Ovary (tissue), 9 donors: Measurements from ENCODE around the gene PNPT1. TPM values are rescaled to one million over a fixed set of nuclear protein-coding genes. Genes with fewer than 3 reads are reported as not detected.

Experiments used
- DNase-seq, 5 donors: peaks; one replicate each; pipeline ENCODE4 v3.0.0-alpha.2; 2019 to 2020
- H3K27ac ChIP-seq, 2 donors: fragments of 200-600 bp; one replicate each; pipeline versions ENCODE4 v1.5.1 to v1.8.0; 2019 to 2022
- H3K27me3 ChIP-seq: fragments of 200-600 bp; one replicate; pipeline ENCODE4 v1.8.0; 2022
- H3K36me3 ChIP-seq: fragments of 200-600 bp; sonication (generic); one replicate; pipeline ENCODE4 v1.5.1; 2019
- H3K4me1 ChIP-seq: one replicate; pipeline ENCODE4 v1.8.1; 2013; ENCODE audit warnings: mild to moderate bottlenecking, moderate library complexity; ENCODE audit not compliant: insufficient read depth
- H3K4me3 ChIP-seq: fragments of 200-600 bp; sonication (generic); one replicate; pipeline ENCODE4 v1.5.1; 2017
- H3K9me3 ChIP-seq, 2 donors: fragments of 200-600 bp in 1 of 2; sonication (generic) in 1 of 2; one replicate each; pipeline versions ENCODE4 v1.5.1 to v1.8.1; 2013 to 2019; ENCODE audit warnings: mild to moderate bottlenecking in 1 of 2, moderate library complexity in 1 of 2
- EP300 ChIP-seq: sonication (generic); formaldehyde crosslinking; IDR thresholded peaks from one replicate; pipeline ENCODE4 v1.6.1; 2017; ENCODE audit warnings: antibody characterized with exemption
- POLR2A ChIP-seq: fragments of 450-650 bp; IDR thresholded peaks from one replicate; pipeline ENCODE4 v1.6.1; 2017; ENCODE audit warnings: antibody characterized with exemption, mild to moderate bottlenecking, moderate library complexity
- WGBS, 3 donors: extraction: QIAGEN DNeasy Blood & Tissue Kit in 1 of 3; methylation state at CpG; one replicate each; pipeline versions ENCODE4 v1.1.5 to v1.1.7; 2013 to 2017; 5-methylcytosine and 5-hydroxymethylcytosine counted together
- intact Hi-C, 4 donors: fragments of 100-400 bp; cut with DNase I; formaldehyde crosslinking; loops; one replicate each; pipeline versions ENCODE4 v1.11.0 to v1.15.1; 2022 to 2023
- polyA plus RNA-seq, 2 donors: library from polyadenylated mRNA; stranded (reverse); fragments of 200-250 nt in 1 of 2; fragments of 350-450 nt in 1 of 2; fragmentation: Illumina TruSeq in 1 of 2; extraction: RNeasy Lipid Tissue Mini Kit (QIAGEN cat#74804) in 1 of 2; gene quantifications; one replicate each; pipeline ENCODE4 v1.2.3, GENCODE V29; 2013 to 2014
- total RNA-seq, 7 donors: library from RNA; depleted of rRNA in 2 of 7; stranded (reverse); fragments of >200 nt in 2 of 7; fragmentation: NEBNext Ultra II Directional in 3 of 7; extraction: Animal tissue kit (Norgen Biotek cat#: 25700) in 3 of 7; gene quantifications; one replicate each; pipeline versions ENCODE4 v1.1.0 to v1.2.4, GENCODE V29; 2016 to 2023
- TF ChIP-seq, protein P1 (sequence below), 3 donors: fragments of 450-650 bp in 2 of 3; fragments of 200-600 bp in 1 of 3; IDR thresholded peaks; one replicate each; pipeline versions ENCODE4 v1.5.1 to v1.8.0; 2016 to 2022; ENCODE audit warnings: antibody characterized with exemption in 3 of 3, mild to moderate bottlenecking in 1 of 3
- donor health status: DM: no; HTN: no; CAD: no; lungs with moderate emphysema.
- donor health status: DM: no; HTN: no; CAD: no.
- donor health status: Bipolar disorder and iron deficiency.
- donor health status: DM: yes; HTN: yes; CAD: no.
- donor health status: DM: no; HTN: no; CAD: no.
- donor health status: DM: yes; HTN: yes; CAD: no.

PNPT1 gene
- total and polyA plus RNA-seq, 9 donors, result 6.1 to 19.2 (median 17.0) TPM

DNA sequence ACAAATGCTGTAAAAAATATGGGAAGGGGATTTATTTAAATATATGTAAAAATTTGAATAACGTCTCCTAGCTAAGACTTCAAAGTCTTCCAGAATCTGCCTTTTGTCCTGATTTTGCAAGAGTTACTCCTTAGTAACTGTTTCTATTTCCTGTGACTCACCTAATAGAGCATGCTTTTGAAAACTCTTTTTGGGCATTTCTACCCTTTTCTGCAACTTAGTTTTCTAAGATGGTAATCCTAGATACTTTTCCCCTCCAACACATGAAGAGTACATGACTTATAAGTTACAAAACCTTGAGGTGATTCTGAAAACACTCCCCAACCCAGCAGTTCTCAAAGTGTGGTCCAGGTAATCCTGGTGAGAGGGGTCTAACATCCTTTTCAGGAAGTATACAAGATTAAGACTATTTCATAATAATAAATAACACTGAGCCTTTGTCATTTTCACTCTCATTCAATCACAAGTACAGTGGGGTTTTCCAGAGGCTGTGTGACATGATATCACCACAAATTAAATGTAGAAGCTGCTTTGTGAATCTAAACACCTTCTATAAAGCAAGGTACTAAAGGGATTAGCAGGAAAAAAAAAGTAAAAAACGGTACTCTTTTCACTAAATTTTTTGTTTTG, 108.1 kb downstream of the PNPT1 start:
- H3K36me3 ChIP-seq, result no peaks in the 10 kb centered on the region
- 52 to 63% (median 57%) methylated on average over 2 of the region's 2 CpGs for WGBS, 3 donors
- H3K27ac ChIP-seq, result no peak overlapping the region
- H3K9me3 ChIP-seq, result no peaks in the 10 kb centered on the region
- no peak overlapping the region for H3K4me3 ChIP-seq
- H3K27me3 ChIP-seq, result no peaks in the 10 kb centered on the region
- no peak for DNase-seq
- intact Hi-C loops, result no loop called here
- H3K4me1 ChIP-seq, result no peaks in the 10 kb centered on the region
- TF ChIP-seq, protein P1, sequence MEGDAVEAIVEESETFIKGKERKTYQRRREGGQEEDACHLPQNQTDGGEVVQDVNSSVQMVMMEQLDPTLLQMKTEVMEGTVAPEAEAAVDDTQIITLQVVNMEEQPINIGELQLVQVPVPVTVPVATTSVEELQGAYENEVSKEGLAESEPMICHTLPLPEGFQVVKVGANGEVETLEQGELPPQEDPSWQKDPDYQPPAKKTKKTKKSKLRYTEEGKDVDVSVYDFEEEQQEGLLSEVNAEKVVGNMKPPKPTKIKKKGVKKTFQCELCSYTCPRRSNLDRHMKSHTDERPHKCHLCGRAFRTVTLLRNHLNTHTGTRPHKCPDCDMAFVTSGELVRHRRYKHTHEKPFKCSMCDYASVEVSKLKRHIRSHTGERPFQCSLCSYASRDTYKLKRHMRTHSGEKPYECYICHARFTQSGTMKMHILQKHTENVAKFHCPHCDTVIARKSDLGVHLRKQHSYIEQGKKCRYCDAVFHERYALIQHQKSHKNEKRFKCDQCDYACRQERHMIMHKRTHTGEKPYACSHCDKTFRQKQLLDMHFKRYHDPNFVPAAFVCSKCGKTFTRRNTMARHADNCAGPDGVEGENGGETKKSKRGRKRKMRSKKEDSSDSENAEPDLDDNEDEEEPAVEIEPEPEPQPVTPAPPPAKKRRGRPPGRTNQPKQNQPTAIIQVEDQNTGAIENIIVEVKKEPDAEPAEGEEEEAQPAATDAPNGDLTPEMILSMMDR (IDR thresholded peaks at IDR 0.05), result no peak
- TF ChIP-seq POLR2A, result no peak
- no peak for TF ChIP-seq EP300

Other genes with a start within 250 kb of the PNPT1 start
- 10 to 100 TPM; 30.5 to 61.1 (median 50.7) TPM for gene CFAP36, start 174.1 kb downstream of the PNPT1 start, total RNA-seq
- 10 to 100 TPM; 59.9 to 64.7 TPM for gene CFAP36, start 174.1 kb downstream of the PNPT1 start, polyA plus RNA-seq
- gene PPP4R3B, start 76.2 kb downstream of the PNPT1 start, total RNA-seq, result 10 to 100 TPM; 48.0 to 66.6 (median 56.4) TPM
- 10 to 100 TPM; 27.4 to 38.3 TPM for gene PPP4R3B, start 76.2 kb downstream of the PNPT1 start, polyA plus RNA-seq
- 100 to 1,000 TPM; 204 to 350 (median 282) TPM for gene EFEMP1, start 229.9 kb upstream of the PNPT1 start, total RNA-seq
- gene EFEMP1, start 229.9 kb upstream of the PNPT1 start, polyA plus RNA-seq, result 100 to 1,000 TPM; 238 to 482 TPM